Measurements from ENCODE around the gene AIG1. TPM values are rescaled to one million over a fixed set of nuclear protein-coding genes. Genes with fewer than 3 reads are reported as not detected.

The AIG1 gene
- total and polyA plus RNA-seq, 2 experiments from 2014 or later = 92.8 to 102 TPM

GRCh38 chr6:143233554-143234285, 173.0 kb downstream of the AIG1 start:
- Histone ChIP-seq H3K9me3 (ENCODE audit: low read depth) (no peaks in the 10 kb centered on the region), H3K9me2 (replicated peaks; ENCODE audit: insufficient read depth) (no peaks in the 10 kb centered on the region), H3K27me3 (no peaks in the 10 kb centered on the region), H2AFZ (no peak overlapping the region), H4K20me1 (ENCODE audit: insufficient read depth, poor library complexity, severe bottlenecking) (no peaks in the 10 kb centered on the region), H3K4me2 (no peak overlapping the region), H3K79me2 (no peaks in the 10 kb centered on the region), H3K27ac (no peak overlapping the region), H3K4me3 (no peak overlapping the region), H3K4me1 (ENCODE audit: insufficient read depth) (no peaks in the 10 kb centered on the region), H3K36me3 (replicated peaks; ENCODE audit: insufficient read depth, low read depth) (no peaks in the 10 kb centered on the region)
- no peak for TF ChIP-seq EZH2phosphoT487 (IDR thresholded peaks at IDR 0.05; ENCODE audit: low read depth, severe bottlenecking, unreplicated experiment)
- TF ChIP-seq CTCF (IDR thresholded peaks at IDR 0.05; ENCODE audit: poor library complexity) = no peak
- TF ChIP-seq EZH2 (IDR thresholded peaks at IDR 0.05; ENCODE audit: borderline replicate concordance) = no peak
- DNase-seq (ENCODE audit: low spot score) = peak; percentile 22
- WGBS (ENCODE audit: low lambda C conversion rate, missing lambda C conversion rate) = 62% methylated on average over 8 of the region's 8 CpGs

GRCh38 chr6:143234734-143235133, 174.0 kb downstream of the AIG1 start:
- Histone ChIP-seq H3K4me3 (no peak overlapping the region), H3K9me2 (replicated peaks; ENCODE audit: insufficient read depth) (no peaks in the 10 kb centered on the region), H3K9me3 (ENCODE audit: low read depth) (no peaks in the 10 kb centered on the region), H3K4me2 (no peak overlapping the region), H3K79me2 (no peaks in the 10 kb centered on the region), H3K27ac (no peak overlapping the region), H4K20me1 (ENCODE audit: insufficient read depth, poor library complexity, severe bottlenecking) (no peaks in the 10 kb centered on the region), H3K36me3 (replicated peaks; ENCODE audit: insufficient read depth, low read depth) (no peaks in the 10 kb centered on the region), H2AFZ (no peak overlapping the region), H3K4me1 (ENCODE audit: insufficient read depth) (no peaks in the 10 kb centered on the region), H3K27me3 (no peaks in the 10 kb centered on the region)
- 84% methylated on average over 2 of the region's 2 CpGs for WGBS (ENCODE audit: low lambda C conversion rate, missing lambda C conversion rate)
- DNase-seq (ENCODE audit: low spot score) = no peak
- TF ChIP-seq CTCF (IDR thresholded peaks at IDR 0.05; ENCODE audit: poor library complexity) (no peak), EZH2phosphoT487 (IDR thresholded peaks at IDR 0.05; ENCODE audit: low read depth, severe bottlenecking, unreplicated experiment) (no peak), EZH2 (IDR thresholded peaks at IDR 0.05; ENCODE audit: borderline replicate concordance) (no peak)

GRCh38 chr6:143236151-143236798, 175.6 kb downstream of the AIG1 start:
- H2AFZ ChIP-seq = no peak overlapping the region
- H3K9me3 ChIP-seq (ENCODE audit: low read depth) = no peaks in the 10 kb centered on the region
- H3K27ac ChIP-seq = no peak overlapping the region
- H3K4me2 ChIP-seq = no peak overlapping the region
- H3K27me3 ChIP-seq = no peaks in the 10 kb centered on the region
- no peaks in the 10 kb centered on the region for H3K36me3 ChIP-seq (replicated peaks; ENCODE audit: insufficient read depth, low read depth)
- DNase-seq (ENCODE audit: low spot score) = no peak
- 85% methylated on average over 16 of the region's 16 CpGs for WGBS (ENCODE audit: low lambda C conversion rate, missing lambda C conversion rate)
- H3K9me2 ChIP-seq (replicated peaks; ENCODE audit: insufficient read depth) = no peaks in the 10 kb centered on the region
- no peaks in the 10 kb centered on the region for H3K79me2 ChIP-seq
- H4K20me1 ChIP-seq (ENCODE audit: insufficient read depth, poor library complexity, severe bottlenecking) = no peaks in the 10 kb centered on the region
- no peak for TF ChIP-seq EZH2 (IDR thresholded peaks at IDR 0.05; ENCODE audit: borderline replicate concordance)
- no peak for TF ChIP-seq CTCF (IDR thresholded peaks at IDR 0.05; ENCODE audit: poor library complexity)
- no peak for TF ChIP-seq EZH2phosphoT487 (IDR thresholded peaks at IDR 0.05; ENCODE audit: low read depth, severe bottlenecking, unreplicated experiment)
- H3K4me3 ChIP-seq = no peak overlapping the region
- no peaks in the 10 kb centered on the region for H3K4me1 ChIP-seq (ENCODE audit: insufficient read depth)

All from hepatocyte (in vitro differentiated cells).